Activated naive CD4-positive, alpha-beta T cell treated with anti-CD3 and anti-CD28 coated beads, Interleukin-2, amount 50 U/mL, for 16 hours (primary cell): ENCODE data around the gene FNIP2.
"Not testable (repeated sequence)": the region's sequence is repeated elsewhere in the genome, so short reads cannot be mapped to it uniquely, and the experiment has no call there.

Source experiments
- DNase-seq: peaks from one replicate; pipeline ENCODE4 v3.0.0-alpha.2; 2020

The FNIP2 gene

DNA sequence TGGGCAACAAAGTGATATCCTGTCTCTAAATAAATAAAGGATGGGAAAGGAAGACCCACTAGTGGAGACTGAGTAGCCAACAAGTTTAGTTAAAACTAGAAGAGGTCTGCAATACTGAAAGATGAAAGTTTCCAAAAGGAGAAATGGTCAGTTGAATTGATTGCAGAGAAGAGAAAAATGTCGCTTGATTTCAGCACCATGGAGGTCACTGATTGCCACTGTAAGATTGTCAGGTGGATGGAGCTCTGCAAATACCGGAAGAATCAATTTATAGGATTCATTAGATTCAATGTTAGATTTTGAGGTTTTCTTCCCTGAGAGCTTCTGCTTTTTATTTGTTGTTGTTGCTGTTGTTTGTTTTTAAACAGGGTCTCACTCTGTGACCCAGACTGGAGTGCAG, 5.4 kb upstream of the FNIP2 start:
- DNase-seq, result no peak

DNA sequence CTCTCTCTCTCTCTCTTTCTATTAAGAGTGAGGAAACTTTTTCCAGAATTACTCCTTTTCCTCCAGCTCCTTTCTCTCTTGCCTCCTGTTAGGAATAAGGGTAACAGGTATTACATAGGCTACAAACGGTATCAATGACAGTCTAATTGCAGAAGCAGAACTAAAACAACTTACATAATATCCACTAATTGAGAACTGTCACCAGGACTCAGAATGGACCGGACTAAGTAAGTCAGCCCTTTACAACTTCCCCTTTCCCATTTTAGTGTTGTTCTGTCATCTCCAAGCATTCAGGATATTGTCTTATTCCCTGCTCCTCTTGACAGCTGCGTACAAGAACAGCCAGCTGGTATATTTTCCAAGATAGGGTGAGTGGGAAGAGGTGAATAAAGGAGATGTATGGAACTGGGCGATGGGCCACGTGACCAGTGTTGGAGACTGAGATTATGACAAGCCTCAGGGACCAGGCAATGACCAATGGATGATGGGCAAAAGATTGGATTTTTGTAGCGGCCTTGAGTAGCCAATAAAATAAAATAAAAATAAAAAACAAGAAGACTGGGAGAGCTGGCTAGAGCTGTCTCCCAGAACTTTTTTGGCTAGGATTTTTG, 2.3 kb upstream of the FNIP2 start:
- DNase-seq, result no peak

DNA sequence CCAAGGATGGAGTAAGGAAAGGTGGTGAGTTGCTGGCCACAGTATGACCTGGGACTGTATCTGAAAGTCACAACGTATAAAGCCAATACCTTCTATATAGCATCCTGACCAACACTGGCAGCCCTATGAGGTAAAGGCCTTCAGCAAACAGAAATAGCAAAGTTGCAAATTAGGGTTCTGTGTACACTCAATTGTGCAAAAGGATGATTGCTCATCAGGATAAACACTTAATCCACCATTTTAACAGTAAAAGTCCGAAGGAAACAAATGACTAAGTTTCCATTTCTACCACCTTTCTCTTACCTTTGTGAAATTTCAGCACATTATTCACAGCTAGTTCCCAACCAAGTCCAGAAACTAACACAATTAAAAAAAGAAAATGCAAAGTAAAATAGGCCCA, 1.4 kb upstream of the FNIP2 start:
- no peak for DNase-seq

DNA sequence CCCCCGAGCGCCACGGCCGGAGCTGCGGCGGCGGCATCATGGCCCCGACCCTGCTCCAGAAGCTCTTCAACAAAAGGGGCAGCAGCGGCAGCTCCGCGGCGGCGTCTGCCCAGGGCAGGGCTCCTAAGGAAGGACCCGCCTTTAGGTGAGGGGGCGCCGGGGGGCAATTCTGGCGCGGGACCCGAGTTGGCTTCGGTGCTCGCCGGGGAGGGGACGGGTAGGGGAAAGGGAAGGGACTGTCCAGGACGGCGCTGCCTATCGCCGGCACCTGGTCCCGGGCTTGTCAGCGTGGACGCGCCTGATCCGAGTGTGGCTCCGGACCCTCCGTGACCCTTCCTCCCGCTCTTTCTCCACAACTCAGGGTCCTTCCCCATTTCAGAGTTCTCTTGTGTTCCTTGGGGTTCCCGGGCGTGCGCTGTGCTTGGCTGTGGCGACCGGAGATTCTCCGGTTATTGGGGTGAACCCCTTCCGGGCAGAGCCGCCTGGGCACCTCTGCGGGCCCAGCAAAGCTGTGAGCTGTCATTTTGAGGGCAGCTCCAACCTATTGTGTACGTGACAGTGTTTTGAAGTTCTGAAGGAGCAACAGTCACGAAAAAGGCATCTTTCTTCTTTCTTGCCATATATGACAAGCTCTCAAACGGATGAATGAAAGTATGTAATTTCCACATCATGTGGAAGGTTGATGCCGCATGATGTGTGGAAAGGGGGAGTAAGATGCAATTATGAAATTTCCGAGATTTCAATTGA, 522 bp downstream of the FNIP2 start:
- peak; percentile 42 for DNase-seq

DNA sequence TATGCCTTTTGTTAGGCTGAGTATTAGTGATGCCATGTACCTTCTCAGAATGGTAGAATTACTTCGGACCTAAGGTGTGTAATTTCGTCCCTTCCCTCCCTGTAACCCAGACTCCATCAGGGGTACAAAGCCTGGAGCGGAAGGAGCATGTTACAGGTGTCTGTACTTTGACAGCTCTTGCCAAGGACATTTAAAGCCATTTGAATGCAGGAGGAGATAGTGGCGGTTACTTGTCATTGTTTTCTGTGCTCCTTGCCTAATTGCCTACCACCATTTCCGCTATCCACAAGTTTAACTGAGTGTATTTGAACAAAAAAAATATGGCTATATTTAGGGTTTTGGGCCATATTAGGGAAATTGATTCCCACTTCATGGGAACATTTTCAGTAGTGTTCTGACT, 1.8 kb downstream of the FNIP2 start:
- no peak for DNase-seq

DNA sequence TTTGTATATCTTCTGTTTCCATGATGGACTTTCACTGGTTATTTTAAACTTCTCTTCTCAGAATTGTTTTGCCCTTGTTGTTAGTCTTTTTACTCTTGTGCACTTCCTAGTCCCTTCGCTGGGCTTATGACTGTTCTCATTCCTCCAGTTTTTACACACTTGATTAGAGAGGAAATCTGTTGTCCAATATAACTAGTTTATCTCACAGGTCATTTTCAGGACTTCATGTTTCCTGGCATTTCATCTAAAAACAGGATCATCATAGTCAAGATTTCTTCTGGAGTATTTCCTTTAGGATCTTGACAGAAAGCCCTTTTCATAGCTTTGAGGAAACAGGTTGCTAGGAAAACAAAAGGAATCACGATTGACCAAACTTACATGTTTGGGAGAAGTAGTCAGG, 3.0 kb downstream of the FNIP2 start:
- DNase-seq, result no peak

DNA sequence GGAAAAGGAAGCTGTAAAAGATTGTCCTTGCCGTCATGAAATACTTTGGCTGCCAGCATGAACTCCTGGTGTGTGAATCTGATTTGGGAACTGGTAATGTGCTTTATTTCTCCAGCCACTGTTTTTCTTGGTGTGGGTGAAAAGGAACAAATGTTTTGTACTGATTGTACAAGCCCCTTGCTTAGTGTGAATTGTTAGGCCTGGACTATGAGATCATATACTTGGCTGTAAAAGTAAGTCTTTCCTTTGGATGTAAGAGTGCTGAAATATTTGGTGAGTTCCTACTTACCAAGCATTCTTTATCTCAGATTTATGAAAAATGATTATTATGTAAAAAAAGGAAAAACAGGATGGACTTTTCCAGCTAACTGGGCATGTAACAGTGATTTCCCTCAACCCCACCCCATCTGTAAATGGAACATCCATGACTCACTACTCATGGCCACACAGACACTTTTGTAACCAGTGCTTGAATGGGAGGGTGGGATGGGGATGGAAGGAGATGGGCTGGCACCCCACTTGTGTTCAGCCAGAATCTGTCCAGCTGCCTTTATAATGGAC, 6.3 kb downstream of the FNIP2 start:
- DNase-seq, result no peak

DNA sequence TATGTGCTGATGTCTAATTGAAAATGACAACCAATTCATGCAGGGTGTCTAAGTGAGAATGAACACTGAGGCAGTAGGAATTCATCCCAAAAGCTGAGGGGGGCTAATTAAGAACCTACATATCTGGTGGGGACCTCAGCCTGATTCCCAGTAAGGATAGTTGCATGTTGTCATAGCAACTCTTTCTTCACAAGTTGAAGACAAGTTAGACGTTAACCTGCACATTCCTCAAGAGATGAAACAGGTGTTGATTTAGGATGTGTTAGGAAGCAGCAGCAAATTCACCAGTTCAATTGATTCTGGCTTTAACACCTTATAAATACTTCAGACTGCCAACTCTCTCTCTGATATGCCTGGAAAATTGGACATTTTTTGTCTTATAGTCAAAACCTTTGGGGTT, 7.3 kb downstream of the FNIP2 start:
- no peak for DNase-seq

DNA sequence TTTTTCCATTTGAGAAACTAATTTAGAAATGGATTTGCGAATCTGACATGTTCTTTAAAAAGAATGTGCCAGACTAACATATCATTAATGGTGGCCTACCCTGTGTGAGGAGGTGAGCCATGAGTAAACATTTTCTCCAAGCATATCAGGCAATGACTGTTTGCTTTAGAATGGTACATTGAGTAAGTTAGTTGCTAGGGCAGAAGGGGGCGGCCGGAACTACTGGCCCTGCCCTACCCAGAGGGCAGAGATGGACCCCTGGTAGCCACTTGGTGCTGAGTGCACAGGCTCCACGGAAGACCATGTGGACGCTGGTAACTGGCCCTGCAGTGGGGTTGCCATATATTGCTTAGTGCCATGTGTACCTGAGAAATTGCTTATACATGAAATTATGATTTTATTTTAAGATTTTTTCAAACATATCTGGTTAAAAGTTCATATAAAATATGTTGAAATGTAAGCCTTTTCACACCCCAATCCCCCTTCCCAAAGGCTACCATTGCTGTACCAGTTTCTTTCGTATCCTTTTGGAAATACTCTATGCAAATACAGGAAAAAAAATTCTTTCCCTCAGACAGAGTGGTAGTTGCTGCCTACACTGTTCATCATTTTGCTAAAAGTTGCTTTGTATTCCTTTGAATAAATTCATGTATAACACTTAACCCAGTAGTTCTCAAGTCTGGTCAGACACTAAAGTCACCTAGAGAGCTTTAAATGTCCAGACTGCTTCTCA, 8.8 kb downstream of the FNIP2 start:
- no peak for DNase-seq

DNA sequence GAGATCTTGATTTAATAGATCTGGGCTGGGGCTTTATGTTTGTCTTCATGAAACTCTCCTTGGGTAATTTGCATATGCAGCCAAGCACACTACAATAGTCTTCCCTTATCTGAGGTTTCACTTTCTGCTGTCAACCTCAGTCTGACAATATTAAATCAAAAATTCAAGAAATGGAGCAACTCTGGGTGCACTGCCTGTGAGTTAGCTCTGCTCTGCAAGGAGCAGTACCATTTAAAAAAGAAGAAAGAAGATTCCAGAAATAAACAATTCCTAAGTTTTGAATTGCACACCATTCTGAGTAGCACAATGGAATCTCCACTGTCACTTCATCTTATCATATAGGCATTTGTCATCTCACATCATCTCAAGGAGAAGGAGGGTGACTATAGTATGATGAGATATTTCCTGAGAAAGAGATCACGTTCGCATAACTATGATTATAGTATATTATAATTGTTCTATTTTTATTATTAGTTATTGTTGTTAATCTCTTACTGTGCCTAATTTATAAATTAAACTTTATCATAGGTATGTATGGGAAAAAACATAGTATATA, 9.4 kb downstream of the FNIP2 start:
- DNase-seq, result no peak

DNA sequence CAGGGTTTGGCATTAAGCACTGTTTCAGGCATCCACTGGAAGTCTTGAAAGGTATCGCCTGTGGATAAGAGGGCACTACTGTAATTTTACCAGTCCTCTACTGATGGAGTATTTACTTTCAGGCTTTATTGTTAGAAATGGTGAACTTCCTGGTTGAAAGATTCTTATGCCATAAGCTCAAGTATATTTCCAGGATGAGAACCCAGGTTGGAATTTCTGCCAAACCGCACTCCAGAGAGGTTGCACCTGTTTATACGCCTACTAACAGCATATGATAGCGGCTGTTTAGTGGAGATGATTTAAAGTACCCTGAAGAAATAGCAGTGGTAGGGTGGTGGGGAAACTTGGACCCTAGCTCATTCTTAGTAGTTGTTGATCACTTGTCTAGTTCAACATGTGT, 9.9 kb downstream of the FNIP2 start:
- DNase-seq, result no peak

DNA sequence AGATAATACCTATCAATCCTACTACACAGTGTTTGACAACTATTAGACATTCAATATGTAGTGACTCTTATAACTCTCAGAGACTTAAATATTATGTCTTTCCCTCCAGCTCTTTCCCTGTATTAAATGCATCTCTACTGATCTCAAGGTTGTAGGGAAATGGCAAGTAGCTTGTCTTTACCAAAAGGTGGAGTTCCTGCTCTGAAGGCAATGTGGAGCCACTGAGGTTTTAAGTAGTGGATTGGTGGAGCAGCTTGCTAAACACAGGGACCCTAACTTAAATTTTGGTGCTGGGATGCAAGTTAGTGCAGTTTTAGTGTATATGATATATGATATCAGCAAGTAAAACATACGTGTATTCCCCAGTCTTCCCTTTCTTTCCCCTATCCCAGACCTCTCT, 13.1 kb downstream of the FNIP2 start:
- DNase-seq, result no peak

DNA sequence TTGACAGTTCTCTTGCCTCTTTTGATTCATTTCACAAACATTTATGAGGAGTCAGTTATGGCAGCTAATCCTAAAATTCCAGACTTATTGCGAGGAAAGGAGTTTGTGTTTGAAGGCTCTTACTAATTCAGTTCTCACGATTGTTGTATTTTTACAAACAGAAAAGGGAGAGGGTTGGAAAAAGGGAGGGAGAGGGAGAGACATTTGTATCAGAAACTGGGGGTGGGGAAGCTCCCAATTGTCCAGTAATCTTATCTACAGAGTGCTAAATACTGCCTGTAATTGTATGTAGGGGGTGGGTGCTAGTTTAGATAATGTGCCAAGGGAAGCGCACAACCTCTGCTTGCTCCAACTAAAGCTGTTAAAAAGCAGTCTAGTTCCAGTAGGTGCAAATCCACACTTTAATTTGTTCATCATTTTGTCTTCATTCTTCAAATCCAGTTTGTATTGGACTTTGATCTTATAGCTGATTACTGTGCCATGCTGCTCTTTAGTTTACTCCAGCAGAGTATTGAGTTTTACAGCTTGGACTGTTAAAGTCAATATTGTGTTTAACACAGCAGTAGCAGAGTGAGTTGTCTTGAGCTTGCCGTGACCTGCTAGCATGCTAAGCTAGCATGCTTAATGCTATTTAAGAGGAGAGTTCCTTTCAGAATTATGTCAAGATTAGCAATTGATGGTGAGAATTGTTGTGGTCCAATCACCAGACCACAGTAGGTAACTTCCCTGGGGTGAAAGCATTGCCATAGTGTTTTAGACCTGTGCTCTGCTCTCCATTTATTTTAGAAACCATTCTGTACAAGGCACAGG, 13.9 kb downstream of the FNIP2 start:
- no peak for DNase-seq

DNA sequence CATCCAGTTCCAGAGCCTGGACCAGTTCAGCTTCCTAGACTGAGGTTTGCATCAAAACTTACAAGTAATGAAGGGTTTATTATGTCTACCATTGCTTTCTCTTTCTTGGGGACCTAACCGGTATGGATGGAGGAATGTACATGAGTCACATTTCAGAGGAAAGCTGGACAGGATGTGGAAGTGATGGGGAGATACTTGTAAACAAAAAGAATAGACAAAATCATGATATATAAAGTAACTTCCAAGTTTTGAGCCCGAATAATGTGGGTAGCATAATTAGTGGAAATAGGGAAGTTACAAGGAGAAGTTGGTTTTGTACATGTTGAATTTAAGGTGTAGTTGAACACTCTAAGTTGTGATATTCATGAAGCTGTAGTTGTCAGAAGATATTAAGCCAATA, 15.0 kb downstream of the FNIP2 start:
- DNase-seq, result no peak

DNA sequence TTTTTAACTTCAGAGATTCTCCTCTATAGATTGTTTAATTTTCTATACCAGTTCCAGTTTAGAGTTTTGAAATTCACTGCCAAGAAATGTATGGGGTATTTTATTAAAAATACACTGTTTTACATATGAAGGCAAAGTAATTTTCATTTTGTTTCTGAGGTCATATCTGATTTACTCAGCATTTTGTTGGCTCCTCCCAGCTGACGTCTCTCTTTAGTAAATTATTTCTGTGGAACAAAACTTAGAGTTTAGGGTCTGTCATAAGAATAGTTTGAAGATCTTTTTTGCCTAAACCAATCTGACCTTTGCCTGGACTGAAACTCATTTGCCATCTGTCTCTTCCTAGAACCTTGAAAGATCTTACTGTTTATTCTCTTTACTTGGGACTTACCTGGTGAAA, 16.9 kb downstream of the FNIP2 start:
- no peak for DNase-seq

DNA sequence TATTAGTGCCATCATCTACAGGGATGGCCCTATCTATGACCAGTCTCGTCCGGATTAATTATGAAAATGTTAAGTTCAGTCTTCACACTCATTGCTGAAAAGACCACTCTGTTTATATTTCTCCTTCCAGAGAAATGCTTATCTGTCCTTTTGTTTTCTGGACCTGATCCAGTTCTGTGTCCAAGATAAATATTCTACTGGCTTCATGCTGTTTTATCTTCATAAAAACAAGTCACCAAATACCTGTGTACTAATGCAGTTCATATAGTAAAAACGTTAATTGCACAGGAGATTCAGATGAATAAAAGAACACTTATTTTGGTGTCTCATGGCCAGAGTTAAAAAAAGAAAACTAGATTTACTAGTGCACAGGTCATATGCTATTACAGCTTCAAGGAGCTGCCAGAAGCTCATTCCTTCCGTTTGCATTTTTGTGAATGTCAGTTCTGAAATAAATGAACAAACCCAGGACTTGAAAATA, 17.3 kb downstream of the FNIP2 start:
- no peak for DNase-seq

DNA sequence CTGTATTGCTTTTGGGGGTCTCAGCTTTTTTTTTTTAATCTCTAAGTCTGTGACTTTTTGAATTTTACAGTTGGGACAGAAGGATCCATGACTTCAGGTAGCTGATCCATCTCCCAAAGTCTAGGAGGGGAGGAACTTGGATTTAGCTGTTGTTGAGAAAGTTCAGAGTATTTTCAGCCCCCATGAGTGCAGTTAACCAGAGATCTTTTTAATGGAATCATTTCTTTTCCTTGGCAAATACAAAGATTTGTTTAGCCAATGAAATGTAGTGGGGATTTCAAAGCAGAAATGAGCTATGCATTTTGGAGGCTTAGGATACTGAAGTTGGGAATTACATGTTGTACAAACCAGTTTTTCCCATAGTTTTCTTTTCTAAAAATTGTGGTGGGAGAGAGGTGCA, 18.1 kb downstream of the FNIP2 start:
- no peak for DNase-seq

DNA sequence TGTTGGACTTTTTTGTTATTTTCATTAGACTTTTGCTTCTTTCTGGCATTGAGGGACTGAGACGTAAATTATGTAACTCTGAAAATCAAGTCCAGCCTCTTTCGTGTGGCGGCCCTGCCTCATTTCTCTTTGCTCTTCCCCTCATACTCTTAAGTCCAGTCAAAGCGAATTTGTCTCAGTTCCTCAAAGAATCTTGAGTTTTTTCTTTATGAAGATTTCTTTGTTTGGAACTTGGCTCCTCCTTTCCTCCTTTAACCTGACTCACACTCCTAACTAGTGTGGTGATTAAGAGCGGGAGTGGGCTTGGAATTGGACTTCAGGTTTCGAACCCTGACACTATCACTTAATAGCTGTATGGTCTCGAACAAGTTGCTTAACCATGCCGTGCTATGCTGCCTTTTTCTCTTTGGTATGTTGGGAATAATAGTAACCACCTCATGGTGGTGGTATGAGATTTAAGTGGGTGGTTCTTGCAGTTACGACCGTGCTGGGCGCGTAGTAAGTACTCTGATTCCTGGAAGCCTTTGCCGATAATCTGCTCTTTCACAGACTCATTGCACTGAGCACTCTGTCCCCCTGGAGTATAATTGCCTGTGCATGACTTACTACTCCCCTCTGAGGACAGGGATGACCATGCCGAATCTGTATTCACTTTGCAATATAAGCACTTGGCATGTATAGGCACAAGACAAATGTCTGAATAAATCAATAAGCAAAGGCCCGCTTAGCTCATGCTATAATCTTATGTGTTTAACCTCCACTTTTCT, 19.1 kb downstream of the FNIP2 start:
- DNase-seq, result no peak

DNA sequence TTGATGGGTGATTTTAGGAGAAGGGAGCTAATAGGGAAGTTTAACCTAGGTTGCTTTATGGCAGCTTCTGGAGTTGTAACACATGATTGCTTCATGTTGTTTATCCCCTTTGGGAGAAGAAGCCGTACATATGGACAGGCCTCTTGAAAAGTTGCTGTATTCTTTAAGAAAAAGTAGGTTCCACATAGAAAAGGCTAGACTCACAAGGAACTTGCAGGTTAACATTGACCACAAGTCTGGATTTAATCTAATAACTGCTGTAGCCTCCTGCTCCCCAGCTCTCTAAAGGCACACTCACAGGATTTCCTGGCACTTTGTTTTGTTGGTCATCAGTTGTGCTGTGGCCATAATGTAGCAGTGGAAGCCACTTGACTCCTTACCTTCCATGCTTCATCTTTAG, 19.7 kb downstream of the FNIP2 start:
- no peak for DNase-seq

DNA sequence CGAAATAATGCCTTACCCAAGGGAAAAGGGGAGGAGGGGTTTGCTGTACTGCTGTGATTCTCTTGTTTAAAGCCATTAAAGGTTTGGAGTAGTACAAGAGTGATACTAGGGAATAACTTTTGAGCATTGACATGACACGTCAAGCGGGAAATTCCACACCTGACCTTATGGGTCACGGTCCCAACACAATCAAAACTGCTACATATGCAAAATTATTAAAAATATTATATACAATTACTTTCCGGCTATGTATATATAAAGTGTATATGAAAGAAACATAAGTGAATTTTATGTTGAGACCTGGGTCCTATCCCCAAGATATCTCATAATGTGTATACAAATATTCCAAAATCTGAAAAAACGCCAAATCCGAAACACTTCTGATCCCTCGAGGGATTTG, 21.0 kb downstream of the FNIP2 start:
- no peak for DNase-seq

DNA sequence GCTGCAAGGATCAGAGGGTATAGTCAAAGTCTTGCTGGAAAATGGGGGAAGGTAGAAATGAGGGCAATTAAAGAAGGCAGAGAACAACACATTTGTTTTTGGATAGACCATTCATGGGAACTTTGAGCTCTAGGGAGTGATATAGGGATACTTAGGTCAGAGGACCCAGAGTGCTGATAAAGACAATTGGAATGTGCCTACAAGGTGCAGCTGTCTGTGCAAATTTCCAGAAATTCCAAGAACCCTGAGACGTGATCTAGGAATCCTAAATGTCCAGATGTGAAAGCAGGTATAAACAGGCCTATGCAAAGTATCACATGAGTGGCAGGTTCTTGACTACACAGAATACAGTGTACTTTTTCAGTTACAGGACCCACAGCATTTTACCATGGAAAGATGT, 24.2 kb downstream of the FNIP2 start:
- DNase-seq, result no peak

DNA sequence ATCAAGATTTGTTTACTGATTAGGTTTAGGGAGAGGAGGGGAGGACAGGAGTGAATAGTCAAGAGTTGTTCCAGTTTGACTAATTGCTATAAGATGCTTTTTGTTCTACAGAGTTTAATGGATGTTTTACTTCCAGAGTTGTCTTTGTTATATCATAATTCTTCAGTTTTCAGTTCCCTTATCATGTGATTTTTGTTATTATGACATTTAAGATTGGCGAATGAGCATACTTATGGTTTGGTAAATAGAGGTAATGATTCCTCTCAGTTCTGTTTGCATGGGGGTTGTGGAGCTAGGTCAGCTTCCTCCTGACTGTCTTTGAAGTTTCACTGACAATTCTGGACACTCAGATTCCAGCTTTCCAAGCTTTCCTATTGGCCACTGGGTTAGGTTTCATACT, 24.6 kb downstream of the FNIP2 start:
- not testable (repeated sequence) for DNase-seq
